Measurements from ENCODE around the gene ADAMTS7.
A peak's percentile ranks its signal among the peaks of the same experiment; 100 is the strongest.

DNA sequence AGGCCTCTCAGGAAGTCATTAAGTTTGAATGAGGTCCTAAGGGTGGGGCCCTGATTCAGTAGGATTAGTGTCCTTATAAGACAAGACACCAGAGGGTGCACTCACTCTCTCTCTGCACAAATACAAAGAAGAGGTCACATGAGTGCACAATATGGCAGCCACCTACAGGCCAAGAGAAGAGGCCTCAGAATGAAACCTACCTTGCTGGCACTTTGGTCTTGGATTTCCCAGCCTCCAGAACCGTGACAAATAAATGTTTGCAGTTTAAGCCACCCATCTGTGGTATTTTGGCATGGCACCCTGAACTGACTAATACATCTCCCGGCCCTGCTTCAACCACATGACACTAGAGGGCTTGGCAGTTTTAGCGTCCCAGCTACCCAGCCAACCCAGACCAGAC, 96.4 kb downstream of the ADAMTS7 start:
- TF ChIP-seq, protein P1, sequence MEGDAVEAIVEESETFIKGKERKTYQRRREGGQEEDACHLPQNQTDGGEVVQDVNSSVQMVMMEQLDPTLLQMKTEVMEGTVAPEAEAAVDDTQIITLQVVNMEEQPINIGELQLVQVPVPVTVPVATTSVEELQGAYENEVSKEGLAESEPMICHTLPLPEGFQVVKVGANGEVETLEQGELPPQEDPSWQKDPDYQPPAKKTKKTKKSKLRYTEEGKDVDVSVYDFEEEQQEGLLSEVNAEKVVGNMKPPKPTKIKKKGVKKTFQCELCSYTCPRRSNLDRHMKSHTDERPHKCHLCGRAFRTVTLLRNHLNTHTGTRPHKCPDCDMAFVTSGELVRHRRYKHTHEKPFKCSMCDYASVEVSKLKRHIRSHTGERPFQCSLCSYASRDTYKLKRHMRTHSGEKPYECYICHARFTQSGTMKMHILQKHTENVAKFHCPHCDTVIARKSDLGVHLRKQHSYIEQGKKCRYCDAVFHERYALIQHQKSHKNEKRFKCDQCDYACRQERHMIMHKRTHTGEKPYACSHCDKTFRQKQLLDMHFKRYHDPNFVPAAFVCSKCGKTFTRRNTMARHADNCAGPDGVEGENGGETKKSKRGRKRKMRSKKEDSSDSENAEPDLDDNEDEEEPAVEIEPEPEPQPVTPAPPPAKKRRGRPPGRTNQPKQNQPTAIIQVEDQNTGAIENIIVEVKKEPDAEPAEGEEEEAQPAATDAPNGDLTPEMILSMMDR (IDR thresholded peaks at IDR 0.05 in 2 of 3, conservative IDR thresholded peaks at IDR 0.05 in 1 of 3; ENCODE audit: borderline replicate concordance in 1 of 3, insufficient read depth in 1 of 3, low read depth in 2 of 3, low read length in 2 of 3), result 0 out of 6 replicates have a peak, but pooled peaks of 1 of the 3 experiments have one; percentile 13
- TF ChIP-seq POLR2A (IDR thresholded peaks at IDR 0.05; ENCODE audit: borderline replicate concordance, extremely low read depth, insufficient read depth, insufficient read length) (no peak), RAD21 (IDR thresholded peaks at IDR 0.05; ENCODE audit: low read depth) (no peak), JUND (IDR thresholded peaks at IDR 0.05) (no peak)

Measured in HCT116 (cell line).